ENCODE data around the gene HDC. TPM values are rescaled to one million over a fixed set of nuclear protein-coding genes. Genes with fewer than 3 reads are reported as not detected.
A peak's percentile ranks its signal among the peaks of the same experiment; 100 is the strongest.

Gene HDC
- total and polyA plus RNA-seq, 2 of the 13 experiments (the other 11 are each of a cell fraction or from before 2014, with no cell fraction given), result not detected

GRCh38 chr15:50287324-50288116 lies 22.0 kb upstream of the HDC start (continued):
- TF ChIP-seq ZNF276 (CRISPR knock-in tag; IDR thresholded peaks at IDR 0.05; ENCODE audit: low read depth) (no peak), ZNF800 (CRISPR knock-in tag; IDR thresholded peaks at IDR 0.05) (no peak)

GRCh38 chr15:50281427-50281826 lies 15.9 kb upstream of the HDC start:
- ChIA-PET POLR2A (no interaction called here), CTCF (ENCODE audit: low intra/inter-chr PET ratio, low total read pairs) (no interaction called here)
- no peak for ATAC-seq
- in situ Hi-C loops (cut with HindIII; ENCODE audit: extremely low pct_ligation_motif_present, low pct_unique_long_range_greater_than_20kb) (no loop called here), intact Hi-C loops (cut with micrococcal nuclease; ENCODE audit: unreplicated experiment) (no loop called here)
- no TSS peak for BruUV-seq (replicated peaks)
- H3K27me3 ChIP-seq (ENCODE audit: control insufficient read depth in 1 of 2, insufficient read depth in 2 of 2, low read length in 2 of 2), result no peaks in the 10 kb centered on the region
- H3K9me3 ChIP-seq (ENCODE audit: low read length), result no peaks in the 10 kb centered on the region
- no peak overlapping the region for H3K4me2 ChIP-seq (ENCODE audit: low read depth, low read length)
- TF ChIP-seq ZBTB34 (CRISPR knock-in tag; IDR thresholded peaks at IDR 0.05) (no peak), ZBTB40 (IDR thresholded peaks at IDR 0.05) (peak; percentile 43; the same call in 1 of the 2 replicates), ZBTB40 (CRISPR knock-in tag; IDR thresholded peaks at IDR 0.05) (0 out of 2 replicates have a peak, but pooled peaks have one; percentile 47), MXD4 (CRISPR knock-in tag; IDR thresholded peaks at IDR 0.05) (no peak)
- no peak for DNase-seq (ENCODE audit: low spot score)
- no peak overlapping the region for H3K27ac ChIP-seq (ENCODE audit: extremely low read length, insufficient read depth, low read length)
- H3K4me3 ChIP-seq (replicated peaks in 1 of 3; ENCODE audit: insufficient read depth in 1 of 3, low read depth in 2 of 3, low read length in 3 of 3), result no peak overlapping the region
- H2AFZ ChIP-seq (ENCODE audit: low read length), result no peak overlapping the region
- H4K20me1 ChIP-seq (ENCODE audit: insufficient read depth, low read length), result no peaks in the 10 kb centered on the region
- H3K4me1 ChIP-seq (ENCODE audit: insufficient read depth, low read length), result no peaks in the 10 kb centered on the region
- H3K79me2 ChIP-seq (ENCODE audit: insufficient read depth, low read length), result no peaks in the 10 kb centered on the region
- WGBS (ENCODE audit: low lambda C conversion rate), result 86% methylated on average over 5 of the region's 5 CpGs
- no peak overlapping the region for H3K9ac ChIP-seq (ENCODE audit: insufficient read depth, low read depth, low read length)
- no peak for FAIRE-seq
- peaks cover 0 to 7% of the 10 kb centered on the region in 2 experiments; a peak in 1 of 5 replicates for H3K36me3 ChIP-seq (replicated peaks in 1 of 2; ENCODE audit: control insufficient read depth in 1 of 2, insufficient read depth in 2 of 2, low read length in 2 of 2)
